DMS53 (cell line): ENCODE results near the gene GNL3.
"Not testable (repeated sequence)": the region's sequence is repeated elsewhere in the genome, so short reads cannot be mapped to it uniquely, and the experiment has no call there.

Experiments
- DNase-seq: peaks from one replicate; lab custom pipeline; 2025; lab: John Stamatoyannopoulos, UW

GNL3 gene, protein sequence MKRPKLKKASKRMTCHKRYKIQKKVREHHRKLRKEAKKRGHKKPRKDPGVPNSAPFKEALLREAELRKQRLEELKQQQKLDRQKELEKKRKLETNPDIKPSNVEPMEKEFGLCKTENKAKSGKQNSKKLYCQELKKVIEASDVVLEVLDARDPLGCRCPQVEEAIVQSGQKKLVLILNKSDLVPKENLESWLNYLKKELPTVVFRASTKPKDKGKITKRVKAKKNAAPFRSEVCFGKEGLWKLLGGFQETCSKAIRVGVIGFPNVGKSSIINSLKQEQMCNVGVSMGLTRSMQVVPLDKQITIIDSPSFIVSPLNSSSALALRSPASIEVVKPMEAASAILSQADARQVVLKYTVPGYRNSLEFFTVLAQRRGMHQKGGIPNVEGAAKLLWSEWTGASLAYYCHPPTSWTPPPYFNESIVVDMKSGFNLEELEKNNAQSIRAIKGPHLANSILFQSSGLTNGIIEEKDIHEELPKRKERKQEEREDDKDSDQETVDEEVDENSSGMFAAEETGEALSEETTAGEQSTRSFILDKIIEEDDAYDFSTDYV

DNA sequence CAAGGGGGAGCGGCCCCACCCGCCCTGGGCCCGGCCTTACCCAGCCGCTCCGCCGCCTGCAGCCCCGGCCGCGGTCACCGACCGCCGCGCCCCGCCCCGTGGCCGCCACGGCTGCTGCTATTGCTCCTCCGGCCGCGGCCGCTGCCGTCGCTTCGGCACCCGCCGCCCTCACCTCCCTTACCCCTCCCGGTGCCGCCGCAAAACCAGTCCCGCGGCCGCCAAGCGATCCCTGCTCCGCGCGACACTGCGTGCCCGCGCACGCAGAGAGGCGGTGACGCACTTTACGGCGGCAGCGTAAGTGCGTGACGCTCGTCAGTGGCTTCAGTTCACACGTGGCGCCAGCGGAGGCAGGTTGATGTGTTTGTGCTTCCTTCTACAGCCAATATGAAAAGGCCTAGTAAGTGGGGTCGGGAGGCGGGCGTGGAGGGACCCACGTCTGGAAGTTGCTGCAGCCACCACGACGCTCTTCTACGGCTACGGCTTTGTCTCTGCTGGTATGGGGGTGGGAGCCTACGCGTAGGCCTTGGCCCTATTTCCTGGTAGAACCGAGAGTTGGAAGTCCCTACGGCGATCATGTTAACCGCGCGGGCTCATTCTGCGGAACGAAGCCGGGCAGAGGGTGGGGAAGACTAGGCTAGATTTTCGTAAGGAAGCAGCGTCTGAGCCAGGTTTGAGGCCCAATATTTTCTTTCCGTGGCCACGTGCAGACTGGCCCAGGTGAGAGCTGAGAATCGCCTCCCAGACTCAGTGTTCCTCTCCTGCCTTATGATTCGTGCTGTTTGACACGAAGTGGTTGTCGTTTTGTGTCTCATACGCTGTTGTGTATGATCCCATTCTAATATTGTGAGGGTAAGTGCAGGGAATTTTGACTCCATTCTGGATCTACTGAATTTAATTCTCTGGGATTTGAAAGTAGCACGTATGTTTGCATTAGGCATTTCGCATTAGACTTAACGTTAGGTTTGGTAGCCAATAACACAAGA, at the start of gene GNL3, which contains the start of gene PBRM1:
Gene GNL3, plus strand, starts transcription at position 324 of the 983 bp plus-strand sequence. Its CDS starts 61 bp downstream, at position 385.
Gene PBRM1, minus strand, starts transcription at position 205 of the 983 bp plus-strand sequence.
- DNase-seq: peak; percentile 91

DNA sequence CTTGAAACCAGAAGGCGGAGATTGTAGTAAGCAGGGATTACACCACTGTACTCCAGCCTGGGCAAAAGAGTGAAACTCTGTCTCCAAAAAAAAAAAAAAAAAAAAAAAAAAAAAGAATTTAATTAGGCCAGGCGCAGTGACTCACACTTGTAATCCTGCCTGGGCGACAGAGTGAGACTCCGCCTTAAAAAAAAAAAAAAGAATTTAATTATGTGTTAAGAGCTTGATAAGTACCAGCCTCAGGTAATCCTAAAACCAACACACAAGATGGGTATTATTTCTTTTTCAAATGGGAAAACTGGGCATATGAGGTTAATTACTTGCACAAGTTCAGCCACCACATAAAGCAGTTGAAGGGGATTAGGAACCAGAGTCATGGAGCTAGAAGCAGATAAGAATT, 49.2 kb upstream of the GNL3 start:
- DNase-seq: peak; percentile 21

DNA sequence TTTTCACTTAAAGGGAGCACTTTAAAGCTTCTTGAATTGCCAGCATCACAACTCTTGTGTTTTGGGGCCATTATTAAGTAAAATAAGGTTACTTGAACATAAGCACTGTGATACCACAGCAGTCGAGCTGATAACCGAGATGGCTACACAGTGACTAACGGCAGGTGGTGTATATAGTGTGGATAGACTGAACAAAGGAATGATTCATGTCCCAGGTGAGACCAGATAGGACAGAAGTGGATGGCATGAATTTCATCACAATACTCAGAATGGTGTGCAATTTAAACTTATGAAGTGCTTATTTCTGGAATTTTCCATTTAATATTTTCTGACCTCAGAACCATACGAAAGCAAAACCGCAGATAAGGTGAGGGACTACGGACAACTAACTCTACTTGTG, 40.3 kb upstream of the GNL3 start:
- DNase-seq: peak; percentile 14

DNA sequence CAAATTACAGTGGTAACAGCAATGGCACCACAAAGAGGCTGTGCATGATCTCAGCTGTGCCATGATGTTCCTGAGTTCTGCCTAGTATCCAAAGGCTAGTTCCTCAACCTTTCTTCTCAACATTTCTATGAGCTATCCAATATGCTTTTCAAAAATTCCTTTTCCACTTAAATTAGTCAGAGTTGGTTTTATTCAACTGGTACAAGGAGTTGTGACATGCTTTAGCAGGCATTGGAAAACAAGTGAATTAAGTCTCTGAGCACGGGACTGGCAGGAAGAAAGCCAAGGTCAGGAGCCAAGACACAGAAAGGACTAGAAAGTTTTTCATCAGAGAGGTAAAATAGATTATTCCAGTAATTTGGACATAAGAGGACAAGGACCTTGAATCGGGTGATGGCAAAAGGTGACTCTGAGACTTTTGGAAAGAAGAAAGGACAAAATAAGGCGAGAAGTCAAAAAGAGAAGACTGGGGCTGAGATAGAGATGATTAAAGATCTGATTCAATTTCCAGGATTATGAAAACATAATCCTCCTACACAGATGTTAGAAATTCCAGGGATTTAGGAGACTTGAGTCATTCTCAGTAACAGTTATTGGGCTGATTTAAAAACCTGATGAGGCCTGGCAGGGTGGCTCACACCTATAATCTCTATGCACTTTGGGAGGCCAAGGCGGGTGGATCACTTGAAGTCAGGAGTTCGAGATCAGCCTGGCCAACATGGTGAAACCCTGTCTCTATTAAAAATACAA, 36.2 kb upstream of the GNL3 start:
- DNase-seq: no peak

DNA sequence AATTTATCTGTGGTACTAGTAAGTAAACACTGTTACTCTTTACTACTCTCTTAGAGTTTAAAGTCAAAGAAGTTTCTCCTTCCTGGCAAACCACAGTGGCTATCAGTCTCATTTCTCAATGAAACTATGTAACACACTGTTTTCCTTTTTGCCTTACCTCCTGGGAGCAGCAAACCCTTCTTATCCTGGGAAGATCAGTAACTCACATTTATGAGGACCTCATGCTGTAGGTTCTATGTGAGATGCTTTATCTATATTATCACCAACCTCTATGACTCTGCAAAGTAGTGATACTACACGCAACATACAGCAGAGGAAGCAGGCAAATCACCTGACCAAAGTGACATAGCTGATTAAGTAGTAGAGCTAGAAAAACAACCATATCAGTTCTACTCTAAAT, 35.4 kb upstream of the GNL3 start:
- no peak for DNase-seq

DNA sequence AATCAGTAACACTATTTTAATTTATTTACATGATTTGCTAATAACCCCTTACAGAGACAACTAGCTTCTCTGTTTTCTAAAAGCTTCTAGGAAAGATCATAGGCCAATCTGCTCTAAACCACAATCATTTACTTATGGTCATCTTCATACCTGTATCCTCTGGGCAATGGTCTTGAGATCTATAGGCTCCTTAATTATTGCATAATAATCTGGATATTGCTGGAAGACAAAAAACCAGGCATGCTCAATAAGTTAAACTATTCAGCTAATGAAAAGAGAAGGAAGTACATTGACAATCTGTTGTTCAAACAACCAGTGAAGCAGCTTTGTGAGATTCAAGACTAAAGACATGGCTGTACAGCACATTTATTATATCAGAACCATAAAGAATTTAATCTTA, 34.2 kb upstream of the GNL3 start:
- DNase-seq: no peak

DNA sequence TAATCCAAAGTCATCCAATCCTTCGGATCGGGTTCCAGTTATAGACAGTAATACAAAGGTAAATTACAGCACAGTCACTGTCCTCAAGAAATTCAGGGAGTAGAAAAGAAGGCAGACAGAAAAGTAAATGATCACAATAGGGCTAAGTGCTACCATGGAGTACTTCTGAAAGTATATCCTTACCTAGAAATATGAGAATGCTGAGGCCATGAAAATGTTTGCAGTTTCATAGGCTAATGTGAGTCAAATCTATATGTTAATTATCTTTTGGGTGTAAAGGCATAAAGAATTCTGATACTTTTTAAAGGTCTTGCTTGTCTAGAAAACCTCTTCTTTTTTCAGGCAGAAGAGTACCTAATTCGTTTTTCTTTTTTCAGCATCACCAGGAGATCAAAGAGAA, 29.9 kb upstream of the GNL3 start:
- no peak for DNase-seq

DNA sequence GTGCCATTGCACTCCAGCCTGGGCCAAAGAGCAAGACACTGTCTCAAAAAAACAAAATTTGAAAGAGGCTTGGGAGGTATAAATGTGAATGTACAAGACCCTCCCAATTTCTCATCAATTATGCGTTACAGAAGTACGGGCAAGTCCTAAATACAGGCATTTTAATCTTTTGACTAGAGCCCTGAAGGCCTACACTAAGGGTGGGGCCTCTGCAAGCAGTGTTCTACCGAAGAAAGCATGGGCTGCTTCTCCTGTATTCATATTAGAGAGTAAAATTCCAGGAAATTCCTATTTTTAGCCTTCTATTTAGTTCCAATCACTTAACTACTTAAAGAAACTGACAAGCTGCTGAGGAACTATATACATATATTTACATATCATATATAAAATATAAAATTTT, 25.8 kb upstream of the GNL3 start:
- no peak for DNase-seq

DNA sequence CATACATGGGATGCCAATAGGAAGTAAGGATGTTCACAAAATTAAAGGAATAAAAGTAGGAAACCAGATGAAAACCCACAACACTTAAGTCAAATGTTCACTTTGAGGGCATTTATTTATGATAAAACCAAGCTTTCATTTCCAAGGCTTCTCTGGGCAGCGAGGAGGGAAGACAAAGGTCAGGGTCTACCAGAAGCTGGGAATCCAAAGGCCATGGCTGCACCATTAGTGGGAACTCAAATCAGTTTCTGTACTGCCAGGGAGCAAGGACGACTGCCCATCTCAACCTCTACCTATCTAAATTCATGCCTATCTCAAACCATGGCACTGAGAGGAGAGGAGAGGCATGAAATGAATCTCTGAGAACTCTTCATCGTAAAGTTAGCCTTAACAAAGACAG, 22.7 kb upstream of the GNL3 start:
- no peak for DNase-seq

DNA sequence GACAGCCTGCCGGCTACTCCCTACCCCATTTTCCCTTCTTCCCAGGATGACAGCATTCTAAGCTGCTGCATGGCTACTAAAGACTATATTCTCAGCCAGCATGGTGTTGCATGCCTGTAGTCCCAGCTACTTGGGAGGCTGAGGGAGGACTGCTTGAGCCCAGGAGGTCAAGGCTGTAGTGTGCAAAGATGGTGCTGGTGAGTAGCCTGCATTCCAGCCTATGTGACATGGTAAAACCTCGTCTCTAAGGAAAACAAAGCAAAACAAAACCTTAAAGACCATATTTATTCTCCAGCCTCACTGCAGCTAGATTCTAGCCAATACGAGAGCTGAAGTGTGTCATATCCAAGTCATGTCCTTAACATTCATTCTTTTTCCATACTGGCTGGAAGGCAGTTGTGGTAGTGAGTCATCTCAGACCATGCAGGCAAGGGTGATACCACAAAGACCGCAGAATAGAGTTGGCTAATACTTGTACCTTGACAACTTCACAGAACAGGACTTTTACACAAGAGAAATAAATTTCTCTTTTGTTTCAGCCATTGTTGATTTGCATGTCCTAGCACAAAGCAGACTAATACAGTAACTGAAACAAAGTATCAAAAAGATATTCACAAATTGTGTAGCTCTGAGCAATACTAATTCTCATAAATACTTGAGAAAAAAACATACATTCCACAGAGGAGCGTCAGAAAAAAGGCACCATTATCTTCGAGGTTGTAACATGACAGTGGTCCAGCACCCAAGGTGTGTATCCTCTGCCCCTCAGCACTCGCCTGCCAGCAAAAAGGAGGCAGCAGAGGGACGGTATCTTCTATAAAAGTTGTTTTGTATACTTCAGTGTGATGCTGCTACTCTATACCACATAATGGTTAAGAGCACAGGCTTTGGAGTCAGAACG, 15.0 kb upstream of the GNL3 start:
- peak; percentile 4 for DNase-seq

DNA sequence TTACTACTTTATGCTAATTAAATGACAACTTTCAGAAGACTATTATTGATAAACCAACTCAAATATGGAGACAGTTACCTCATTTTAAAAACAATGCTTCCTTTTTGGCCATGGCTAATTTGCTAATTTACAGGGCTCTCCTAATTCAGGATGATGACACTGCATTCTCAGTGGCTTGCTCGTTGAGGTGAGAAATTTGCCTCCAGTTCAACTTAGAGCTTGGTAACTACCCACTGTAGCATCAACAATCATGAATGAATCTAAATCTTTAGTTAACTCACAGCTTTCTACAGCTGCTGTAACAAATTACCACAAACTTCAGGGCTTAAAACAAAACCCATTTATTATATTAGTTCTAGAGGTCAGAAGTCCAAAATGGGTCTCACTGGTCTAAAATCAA, 14.2 kb upstream of the GNL3 start:
- DNase-seq: no peak

DNA sequence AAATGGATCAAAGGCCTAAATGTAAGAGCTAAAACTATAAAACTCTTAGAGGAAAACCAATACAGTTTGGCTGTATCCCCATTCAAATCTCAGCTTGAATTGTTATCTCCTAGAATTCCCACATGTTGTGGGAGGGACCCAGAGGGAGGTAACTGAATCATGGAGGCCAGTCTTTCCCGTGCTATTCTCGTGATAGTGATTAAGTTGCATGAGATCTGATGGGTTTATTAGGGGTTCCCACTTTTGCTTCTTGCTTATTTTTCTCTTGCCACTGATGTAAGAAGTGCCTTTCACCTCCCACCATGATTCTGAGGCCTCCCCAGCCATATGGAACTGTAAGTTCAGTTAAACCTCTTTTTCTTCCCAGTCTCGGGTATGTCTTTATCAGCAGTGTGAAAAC, 9.6 kb upstream of the GNL3 start:
- DNase-seq: not testable (repeated sequence)

DNA sequence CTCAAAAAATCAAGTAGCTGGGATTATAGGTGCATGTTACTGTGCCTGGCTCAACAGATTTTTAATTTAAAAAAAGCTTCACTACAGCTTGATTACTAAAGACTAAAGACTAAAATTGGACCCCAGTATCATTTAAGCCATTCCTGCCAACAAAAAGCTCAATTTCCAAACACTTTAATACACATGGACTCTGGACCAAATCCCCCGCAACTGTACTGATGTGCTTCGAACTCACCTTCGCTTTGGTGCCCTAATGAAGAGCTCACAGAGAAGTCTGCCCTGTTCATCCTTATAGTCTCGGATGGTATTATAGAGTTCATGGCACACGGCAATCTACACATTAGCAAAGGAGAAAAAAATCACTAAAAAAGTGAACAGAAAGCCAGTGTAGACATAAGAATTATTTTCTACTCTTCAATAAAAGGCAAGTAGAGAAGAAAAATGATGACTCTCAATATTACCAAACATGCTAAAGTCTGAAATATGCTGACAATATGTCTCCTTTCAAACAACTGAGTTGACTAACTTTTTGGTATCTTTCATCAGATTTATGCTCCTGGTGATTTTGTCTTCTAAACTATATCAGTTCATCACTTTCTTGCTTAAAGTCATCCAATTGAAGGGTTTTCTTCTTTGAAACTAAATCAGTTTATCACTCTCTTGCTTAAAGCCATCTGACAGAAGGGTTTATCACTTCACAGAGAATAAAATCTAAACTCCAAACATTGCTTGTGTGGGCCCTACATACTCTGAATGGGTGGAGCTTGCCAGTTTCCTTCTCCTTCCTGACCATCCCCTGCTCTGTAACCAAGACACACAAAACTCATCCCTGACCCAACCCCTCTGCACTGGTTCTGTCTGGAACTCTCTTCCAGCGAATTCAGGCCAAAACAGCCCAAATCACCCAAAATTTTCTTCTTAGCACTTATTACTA, 7.3 kb upstream of the GNL3 start:
- no peak for DNase-seq

DNA sequence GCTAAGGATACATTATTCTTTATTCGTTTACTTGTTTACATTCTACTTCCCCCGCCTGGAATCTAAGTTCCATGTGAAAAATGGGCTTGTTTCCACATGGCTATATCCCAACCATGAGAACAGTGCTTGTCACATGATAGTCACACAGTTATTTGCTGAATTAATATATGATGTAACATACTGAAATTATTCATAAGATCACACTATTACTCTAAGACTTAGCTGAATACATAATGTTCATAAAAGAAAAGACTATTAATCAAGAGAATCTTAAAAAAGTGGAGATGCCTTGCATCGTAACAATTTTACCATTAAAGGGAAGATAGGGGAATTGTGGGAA, 6.7 kb upstream of the GNL3 start:
- no peak for DNase-seq

DNA sequence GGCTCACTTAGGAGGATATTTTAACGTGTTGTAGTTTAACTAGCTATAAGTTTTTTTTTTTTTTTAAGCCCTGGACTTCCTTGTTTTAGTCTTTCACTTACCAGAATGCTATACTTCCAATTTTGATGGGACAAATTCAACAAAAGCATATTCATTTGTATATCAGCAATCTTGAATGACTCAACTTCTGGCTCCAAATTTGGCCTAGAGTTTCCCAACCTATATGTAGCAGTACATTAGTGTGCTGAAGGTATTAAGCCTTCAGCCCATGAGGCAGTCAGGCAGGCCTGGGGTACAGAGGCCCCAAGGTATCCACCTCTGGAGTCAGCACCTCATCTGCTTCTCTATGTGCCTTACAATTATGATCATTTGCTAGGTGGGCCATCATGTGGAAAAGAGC, 6.0 kb upstream of the GNL3 start:
- no peak for DNase-seq

DNA sequence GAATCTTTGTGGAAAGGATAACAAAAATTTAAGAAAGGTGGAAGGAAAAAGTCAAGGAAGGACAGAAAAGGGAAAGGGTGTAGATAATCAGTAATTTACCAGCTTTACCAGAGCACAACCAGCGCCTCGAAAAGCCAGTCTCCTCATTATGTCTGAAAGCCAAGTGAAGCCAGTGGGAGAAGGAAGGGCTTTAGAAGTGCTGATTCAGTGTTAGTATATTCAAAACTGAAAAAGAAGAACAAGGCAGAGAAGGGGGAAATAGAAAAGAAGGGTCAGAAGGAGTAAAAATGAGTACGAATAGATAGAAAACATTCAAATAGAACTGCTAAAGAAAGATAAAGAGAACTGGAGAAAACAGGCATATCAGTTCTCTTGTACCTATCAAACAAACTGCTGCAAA, 4.2 kb upstream of the GNL3 start:
- no peak for DNase-seq

DNA sequence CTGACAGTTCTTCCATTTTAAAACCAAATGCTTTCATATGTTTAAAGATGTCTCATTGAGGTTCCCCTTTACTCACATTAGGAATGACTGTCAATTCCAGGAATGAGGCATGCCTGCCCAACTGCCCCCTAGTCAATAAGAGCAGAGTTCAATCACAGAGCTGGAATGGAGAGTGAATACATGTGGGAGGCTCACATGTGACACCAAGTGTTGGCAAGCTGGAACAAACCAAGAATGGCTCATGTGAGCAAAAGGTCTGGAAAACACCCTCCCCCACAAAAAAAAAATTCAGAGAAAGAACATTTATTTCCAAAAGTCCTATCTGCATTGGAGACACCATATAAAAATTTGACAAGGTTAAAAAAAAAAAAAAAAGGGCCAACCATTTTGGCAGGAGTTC, 3.8 kb upstream of the GNL3 start:
- no peak for DNase-seq

DNA sequence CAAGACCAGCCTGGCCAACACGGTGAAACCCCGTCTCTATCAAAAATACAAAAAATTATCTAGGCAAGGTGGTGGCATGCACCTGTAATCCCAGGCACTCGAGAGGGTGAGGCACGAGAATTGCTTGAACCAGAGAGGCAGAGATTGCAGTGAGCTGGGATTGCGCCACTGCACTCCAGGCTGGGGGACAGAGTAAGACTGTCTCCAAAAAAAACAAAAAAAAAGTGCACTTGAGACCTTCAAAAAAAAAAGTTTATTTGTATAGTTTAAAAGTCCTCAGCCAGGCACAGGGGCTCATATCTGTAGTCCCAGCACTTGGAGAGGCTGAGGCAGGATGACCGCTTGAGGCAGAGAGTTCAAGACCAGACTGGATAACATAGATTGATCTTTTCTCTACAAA, 2.2 kb upstream of the GNL3 start:
- no peak for DNase-seq

DNA sequence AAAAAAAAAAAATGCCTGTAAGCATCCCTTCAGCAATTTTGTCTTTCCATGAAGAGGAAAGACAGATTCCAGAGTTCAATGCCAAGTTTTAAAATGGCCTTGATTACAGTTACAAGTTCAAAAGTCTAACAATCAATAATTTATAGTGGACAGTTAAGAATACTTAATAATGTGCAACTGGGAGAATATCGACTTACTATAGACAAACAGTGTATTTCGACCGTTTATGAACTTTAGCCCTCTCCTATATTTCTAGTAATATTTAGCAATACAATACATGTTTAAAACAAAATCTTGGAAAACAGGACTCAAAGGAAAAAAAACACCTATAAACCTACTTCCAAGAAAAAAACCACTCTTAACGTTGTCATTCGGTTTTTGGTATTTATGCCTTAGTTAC, 1.6 kb upstream of the GNL3 start:
- DNase-seq: no peak

DNA sequence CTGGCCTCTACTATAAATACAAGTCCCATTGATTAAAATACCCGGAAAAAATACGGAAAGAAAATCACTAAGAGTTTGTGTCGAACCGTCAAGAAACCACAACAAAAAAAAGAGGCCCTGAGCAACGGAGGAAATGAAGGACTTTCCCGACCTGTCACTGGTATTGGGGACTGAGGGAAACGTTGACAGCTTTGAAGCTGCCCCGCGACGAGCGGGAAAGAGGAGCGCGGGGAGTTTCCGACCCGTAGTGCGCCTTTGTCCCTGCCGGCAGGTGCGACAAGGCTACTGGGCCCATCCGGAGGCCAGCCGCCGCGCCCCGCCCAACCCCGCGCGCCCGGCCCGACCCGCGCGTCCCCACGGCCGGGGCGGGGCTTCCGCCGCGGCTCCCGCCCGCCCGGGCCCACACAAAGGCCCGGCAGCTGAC, 535 bp upstream of the GNL3 start:
- peak; percentile 84 for DNase-seq
